NCI-H2171 (cell line): Measurements from ENCODE around the gene ZSCAN2.
"Not testable (repeated sequence)": the region's sequence is repeated elsewhere in the genome, so short reads cannot be mapped to it uniquely, and the experiment has no call there.

Experiments used
- DNase-seq: peaks from one replicate; lab custom pipeline; 2025; lab: John Stamatoyannopoulos, UW

Gene ZSCAN2

GRCh38 chr15:84641871-84642270, 41.1 kb downstream of the ZSCAN2 start:
- not testable (repeated sequence) for DNase-seq

DNA sequence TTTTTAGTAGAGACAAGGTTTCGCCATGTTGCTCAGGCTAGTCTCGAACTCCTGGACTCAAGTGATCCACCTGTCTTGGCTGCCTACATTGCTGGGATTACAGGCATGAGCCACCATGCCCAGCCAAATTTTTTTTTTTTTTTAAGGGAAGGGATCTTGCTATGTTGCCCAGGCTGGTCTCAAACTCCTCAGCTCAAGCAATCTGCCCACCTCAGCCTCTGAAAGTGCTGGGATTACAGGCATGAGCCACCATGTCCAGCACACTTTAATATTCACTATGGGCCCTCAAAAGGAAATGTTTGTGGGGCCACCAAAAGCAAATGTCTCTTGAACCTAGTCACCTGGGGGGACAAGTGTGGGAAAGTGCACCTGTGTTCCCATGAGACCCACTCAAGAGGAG, 41.8 kb downstream of the ZSCAN2 start:
- not testable (repeated sequence) for DNase-seq

GRCh38 chr15:84643838-84644237, 43.0 kb downstream of the ZSCAN2 start:
- no peak for DNase-seq

- no peak for DNase-seq
Observed at GRCh38 chr15:84645496-84645895, 44.7 kb downstream of the ZSCAN2 start.

DNA sequence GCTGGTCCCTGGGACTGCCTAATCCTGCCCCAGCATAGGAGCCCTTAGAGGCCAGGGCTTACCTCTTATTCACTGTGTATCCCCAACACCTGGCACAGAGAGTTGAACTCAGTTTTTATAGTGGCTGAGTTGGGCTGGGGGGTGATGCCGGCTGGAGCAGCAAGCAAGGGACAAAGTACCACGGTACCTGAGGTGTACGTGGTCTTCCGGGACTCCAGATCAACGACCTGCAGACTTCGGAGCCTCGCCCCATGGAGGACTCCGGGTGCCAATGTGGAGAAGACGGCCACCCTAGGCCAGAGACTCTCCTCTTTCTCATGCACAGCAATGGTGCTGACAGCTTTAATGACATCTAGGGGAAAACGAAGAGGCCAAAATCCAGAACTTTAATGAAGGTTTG, 45.2 kb downstream of the ZSCAN2 start:
- no peak for DNase-seq

- no peak for DNase-seq
Observed at GRCh38 chr15:84647726-84648125, 46.9 kb downstream of the ZSCAN2 start.

- DNase-seq = no peak
Observed at GRCh38 chr15:84648539-84648938, 47.7 kb downstream of the ZSCAN2 start.

- DNase-seq = no peak
Observed at GRCh38 chr15:84649706-84650105, 48.9 kb downstream of the ZSCAN2 start.

DNA sequence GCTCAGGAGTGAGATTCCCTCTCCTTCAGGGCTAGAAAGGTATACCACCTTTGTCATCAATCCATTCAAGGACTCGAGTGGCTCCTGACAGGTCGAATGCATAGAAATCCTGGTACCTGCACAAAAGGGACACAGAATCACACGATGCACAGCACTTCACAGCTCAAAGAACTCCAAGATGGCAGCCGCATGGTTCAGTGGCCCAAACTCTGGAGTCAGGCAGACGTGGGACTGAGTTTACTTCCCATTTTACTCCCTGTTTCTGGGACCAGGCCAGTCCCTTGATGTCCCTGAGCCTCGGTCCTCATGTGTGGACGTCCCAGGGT, 52.7 kb downstream of the ZSCAN2 start:
- no peak for DNase-seq

DNA sequence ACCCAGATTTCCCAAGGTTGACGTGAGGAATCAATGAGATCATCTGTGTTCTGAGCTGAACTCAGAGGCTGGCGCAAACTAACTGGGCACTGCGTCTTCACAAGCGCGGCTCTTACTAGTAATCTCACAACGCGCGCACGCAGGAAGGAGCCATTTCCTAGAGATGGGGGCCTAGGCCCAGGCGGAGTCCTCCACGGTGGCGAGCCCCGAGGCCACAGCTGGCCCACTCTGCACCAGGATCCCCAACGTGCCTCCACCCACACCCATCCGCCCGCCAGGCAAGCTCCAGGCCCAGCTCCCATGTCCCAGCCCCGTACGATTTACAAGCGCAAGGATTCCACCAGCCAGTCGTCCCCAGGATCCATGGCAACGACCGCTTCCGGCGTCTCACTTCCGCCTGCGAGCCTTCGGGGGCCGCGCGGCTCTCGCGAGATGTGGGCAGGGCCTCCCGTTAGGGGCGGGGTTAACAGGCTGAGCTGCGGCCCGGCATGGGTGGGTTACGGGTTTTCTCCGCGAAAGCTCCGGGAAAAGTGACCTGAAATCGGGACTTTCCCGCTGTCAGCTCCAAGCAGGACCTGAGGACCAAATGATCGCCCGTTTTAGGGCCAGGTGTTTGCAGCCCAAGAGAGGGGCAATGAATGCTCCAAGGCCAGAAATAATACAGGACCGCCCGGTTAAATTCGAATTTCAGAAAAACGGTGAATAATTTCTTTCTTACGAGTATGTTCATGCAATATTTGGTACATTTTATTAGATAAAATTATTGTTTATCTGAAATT, 53.3 kb downstream of the ZSCAN2 start, which contains the start of gene WDR73:
Gene WDR73, minus strand, starts transcription at position 374 of the 779 bp plus-strand sequence. Its CDS starts 9 bp downstream, at position 365.
- DNase-seq = peak; percentile 91

DNA sequence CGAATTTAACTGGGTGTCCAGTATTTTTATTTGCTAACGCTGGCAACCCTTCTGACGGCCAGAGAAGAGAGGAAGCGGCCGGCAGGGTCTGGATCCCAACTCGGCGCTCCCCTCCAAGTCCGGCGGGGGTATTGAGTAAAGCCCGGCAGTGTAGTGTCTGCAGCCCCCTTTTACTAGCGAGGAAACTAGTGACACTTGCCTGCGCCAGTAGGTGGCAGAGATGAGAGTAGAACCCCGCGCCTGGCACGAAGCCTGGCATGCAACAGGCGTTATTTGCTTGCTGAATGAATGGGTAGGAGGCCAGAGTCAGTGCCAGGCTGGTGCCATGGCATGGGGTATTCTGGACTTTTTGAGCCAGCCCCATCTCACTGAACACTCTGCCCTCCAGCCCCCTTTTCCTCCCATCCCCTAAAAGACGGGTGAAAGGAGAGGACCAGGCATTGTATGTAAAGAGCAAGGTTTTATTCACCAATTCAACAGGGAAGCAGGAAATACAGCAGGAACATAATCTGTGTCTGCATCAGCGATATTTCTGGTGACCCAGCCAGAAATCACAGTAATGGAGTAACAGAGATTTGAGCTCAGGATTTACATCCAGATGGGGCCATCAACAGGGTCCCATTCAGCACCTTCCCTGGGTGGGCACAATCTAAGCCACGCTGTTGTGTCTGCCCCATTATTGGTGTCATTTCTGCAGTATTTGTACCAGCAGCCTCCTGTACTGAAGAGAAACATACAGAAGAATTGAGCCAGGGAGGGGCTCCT, 54.1 kb downstream of the ZSCAN2 start:
- peak; percentile 72 for DNase-seq

DNA sequence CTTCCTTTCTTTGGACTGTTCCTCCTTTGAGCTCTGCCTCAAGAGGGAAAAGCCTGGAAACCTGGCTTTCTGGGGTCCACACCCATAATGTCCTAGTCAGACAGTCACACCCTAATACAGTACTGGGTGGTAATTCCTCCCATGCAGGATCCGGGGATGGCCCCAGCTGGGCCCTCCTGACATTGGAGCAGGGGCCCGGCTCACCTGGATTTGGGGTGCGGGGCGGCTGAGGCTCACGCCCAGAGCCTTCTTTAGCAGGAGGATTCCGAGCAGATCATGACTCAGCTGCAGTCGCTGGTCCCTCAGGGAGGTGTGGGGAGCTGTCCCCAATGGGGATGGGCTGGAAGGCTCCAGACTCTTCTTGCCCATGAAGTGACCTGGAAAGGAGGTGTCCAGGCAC, 56.2 kb downstream of the ZSCAN2 start:
- no peak for DNase-seq

DNA sequence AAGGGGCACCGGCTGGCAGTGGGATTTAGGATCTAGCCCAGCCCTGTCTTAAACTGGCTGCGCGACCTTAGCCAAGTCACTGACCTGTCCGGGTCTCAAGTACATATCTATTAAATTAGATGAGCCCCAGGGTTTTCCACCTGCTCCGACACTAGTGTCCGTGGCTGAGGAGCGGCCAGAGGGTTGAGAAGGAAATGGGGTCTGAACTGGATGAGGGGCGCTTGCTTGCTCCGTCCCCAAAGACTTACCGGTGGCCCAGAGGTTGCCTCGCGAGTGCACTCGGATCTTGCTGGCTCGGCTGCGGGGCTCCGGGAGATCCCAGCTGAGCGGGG, 56.9 kb downstream of the ZSCAN2 start:
- DNase-seq = no peak

GRCh38 chr15:84658080-84658787, 57.4 kb downstream of the ZSCAN2 start, which contains the start of gene NMB:
Gene NMB, minus strand, starts transcription at chr15:84658199. Its CDS starts 47 bp downstream, at chr15:84658152.
- peak; percentile 87 for DNase-seq

- DNase-seq = no peak
Observed at GRCh38 chr15:84658788-84659411, 58.1 kb downstream of the ZSCAN2 start.

DNA sequence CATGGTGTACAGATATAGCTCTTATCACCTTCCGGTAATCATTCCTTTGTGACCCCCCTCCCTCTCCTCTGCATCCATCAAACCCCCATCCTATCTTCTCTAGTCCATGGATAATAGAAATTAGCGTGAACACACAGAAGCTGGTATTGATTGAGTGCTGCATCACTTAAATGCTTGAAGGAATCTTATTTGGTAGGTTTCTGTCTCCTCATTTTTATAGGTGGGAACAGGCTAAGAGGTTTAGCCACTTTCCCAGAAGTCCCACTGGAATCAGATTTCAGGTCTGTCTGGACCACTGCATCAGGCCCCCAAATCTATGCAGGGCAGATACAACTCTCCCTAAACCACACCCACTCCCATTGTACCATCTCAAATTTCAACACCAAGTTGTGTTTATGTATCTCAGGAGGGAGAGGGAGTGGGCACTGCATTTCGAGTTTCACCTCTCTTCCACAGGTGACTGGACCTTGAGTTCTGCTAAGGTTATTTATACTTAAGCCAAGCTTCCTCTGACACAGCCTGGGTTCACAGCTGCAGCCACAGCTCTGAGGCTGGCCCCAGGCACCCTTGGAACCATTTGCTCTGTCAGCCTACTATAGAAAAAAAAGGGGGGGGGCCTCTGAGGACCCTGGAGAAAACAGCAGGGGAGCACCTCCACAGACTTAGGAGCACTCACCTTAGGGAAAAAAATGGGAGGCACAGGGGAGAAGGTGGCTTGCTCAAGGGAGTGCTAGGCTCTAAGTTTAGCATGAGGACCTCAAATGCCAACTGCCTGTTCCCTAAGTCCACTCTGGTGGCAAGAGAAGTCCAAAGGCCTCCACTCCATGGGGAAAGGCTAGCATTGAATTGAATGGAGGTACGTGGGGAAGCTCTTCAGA, 59.3 kb downstream of the ZSCAN2 start:
- DNase-seq = no peak

- DNase-seq = no peak
Observed at GRCh38 chr15:84661001-84661400, 60.2 kb downstream of the ZSCAN2 start.

- no peak for DNase-seq
Observed at GRCh38 chr15:84666373-84666772, 65.6 kb downstream of the ZSCAN2 start.

DNA sequence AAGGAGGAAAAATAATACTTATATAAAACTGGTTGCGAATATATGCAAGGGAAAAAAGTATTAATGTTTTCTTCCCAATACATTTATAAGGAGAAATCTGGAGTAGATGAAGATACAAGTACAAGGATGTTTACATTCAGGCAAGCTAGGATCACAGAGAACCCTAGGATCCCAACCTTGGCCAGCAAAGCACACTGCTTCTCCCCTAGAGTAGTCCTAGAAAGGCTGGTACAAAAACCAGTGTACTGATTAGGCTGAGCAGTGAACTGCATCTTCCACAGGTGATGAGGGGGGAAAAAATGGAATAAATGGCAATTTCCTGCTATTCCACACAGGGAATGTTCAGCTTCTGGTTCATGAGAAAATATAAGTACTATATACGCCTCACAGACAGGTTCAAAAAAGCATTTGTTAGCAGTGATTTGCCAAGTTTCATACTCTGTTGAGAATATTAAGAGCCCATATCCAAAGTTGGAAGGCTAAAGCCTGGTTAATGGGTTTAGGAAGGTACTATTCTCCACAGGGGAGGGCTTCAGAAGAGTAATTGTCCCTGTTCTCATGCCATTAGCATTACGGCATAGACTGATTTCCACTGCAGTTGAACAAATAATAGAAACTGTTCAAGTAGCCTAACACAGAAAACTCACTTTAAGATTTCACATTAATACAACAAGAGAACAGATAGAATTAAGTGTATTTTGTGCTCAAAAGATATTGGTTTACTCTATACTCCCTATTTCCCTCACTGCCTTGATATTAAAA, 67.6 kb downstream of the ZSCAN2 start:
- DNase-seq = no peak

GRCh38 chr15:84669726-84670125, 68.9 kb downstream of the ZSCAN2 start:
- no peak for DNase-seq

GRCh38 chr15:84671211-84671610, 70.4 kb downstream of the ZSCAN2 start:
- DNase-seq = no peak
